HepG2 (cell line): Measurements from ENCODE around the gene MDFI. TPM values are rescaled to one million over a fixed set of nuclear protein-coding genes. Genes with fewer than 3 reads are reported as not detected.
A peak's percentile ranks its signal among the peaks of the same experiment; 100 is the strongest.

Experiments used
- ELF1 ChIP-seq: sonication (generic); formaldehyde crosslinking; IDR thresholded peaks from 2 replicates; pipeline ENCODE4 v1.4.0; 2020; ENCODE audit warnings: missing genetic modification reagents
- ERF ChIP-seq: IDR thresholded peaks from 2 replicates; pipeline ENCODE4 v1.6.1; 2018; ENCODE audit warnings: missing biosample characterization, missing genetic modification reagents
- HNF1A ChIP-seq, 2 experiments: sonication (generic) in 1 of 2; formaldehyde crosslinking in 1 of 2; IDR thresholded peaks; 2 replicates each; pipeline versions ENCODE4 v1.4.0 to v1.6.1; 2016 to 2020; ENCODE audit warnings: borderline replicate concordance in 1 of 2, low read depth in 1 of 2, mild to moderate bottlenecking in 1 of 2, missing genetic modification reagents in 1 of 2
- HNRNPK ChIP-seq: fragments of 200-400 bp; formaldehyde crosslinking; IDR thresholded peaks from 2 replicates; pipeline ENCODE4 v1.6.1; 2018; ENCODE audit warnings: low read length, low read depth, moderate library complexity, mild to moderate bottlenecking; ENCODE audit not compliant: poor library complexity, severe bottlenecking
- HNRNPL ChIP-seq: fragments of 200-400 bp; formaldehyde crosslinking; IDR thresholded peaks from 2 replicates; pipeline ENCODE4 v1.6.1; 2017; ENCODE audit warnings: mild to moderate bottlenecking, low read depth, low read length
- PRDM10 ChIP-seq: sonication (generic); formaldehyde crosslinking; IDR thresholded peaks from 2 replicates; pipeline ENCODE4 v1.4.0; 2020; ENCODE audit warnings: low read depth, missing genetic modification reagents
- RCOR2 ChIP-seq: IDR thresholded peaks from 2 replicates; pipeline ENCODE4 v1.6.1; 2016; ENCODE audit warnings: missing biosample characterization, missing genetic modification reagents
- THAP9 ChIP-seq: sonication (generic); formaldehyde crosslinking; IDR thresholded peaks from 2 replicates; pipeline ENCODE4; 2020; ENCODE audit warnings: missing genetic modification reagents, mild to moderate bottlenecking, borderline replicate concordance
- ZBTB3 ChIP-seq: sonication (generic); formaldehyde crosslinking; IDR thresholded peaks from 2 replicates; pipeline ENCODE4 v1.4.0; 2020; ENCODE audit warnings: low read depth, mild to moderate bottlenecking, moderate library complexity, missing genetic modification reagents, borderline replicate concordance
- ZNF431 ChIP-seq: sonication (generic); formaldehyde crosslinking; IDR thresholded peaks from 2 replicates; pipeline ENCODE4 v1.9.0; 2022; ENCODE audit warnings: missing genetic modification reagents, low read depth, mild to moderate bottlenecking, borderline replicate concordance
- polyA plus RNA-seq, 8 experiments: library from polyadenylated mRNA; depleted of rRNA in 3 of 8; stranded (reverse) in 7 of 8; unstranded in 1 of 8; fragments of >200 nt; fragmentation: Illumina TruSeq in 4 of 8; extraction: Trizol in 4 of 8; gene quantifications; 2 replicates each; pipeline versions ENCODE4 v1.2.1 to v1.2.3, GENCODE V29; 2011 to 2016; ENCODE audit warnings: low read depth in 4 of 8, missing spikeins in 1 of 8, mixed read lengths in 1 of 8; ENCODE audit not compliant: insufficient read depth in 1 of 8
- total RNA-seq, 5 experiments: library from RNA; depleted of rRNA; stranded (reverse); fragments of >200 nt; fragmentation: Illumina TruSeq; extraction: Trizol; gene quantifications; 2 replicates each; pipeline ENCODE4 v1.2.3, GENCODE V29; 2016; ENCODE audit warnings: low read depth in 1 of 5

The MDFI gene
- total and polyA plus RNA-seq, 2 of the 13 experiments (the other 11 are each of a cell fraction or from before 2014, with no cell fraction given): 0.28 TPM; not detected in 1

GRCh38 chr6:41602864-41603608, 35.2 kb upstream of the MDFI start (continued):
- TF ChIP-seq ZBTB3 (CRISPR knock-in tag) (0 out of 2 replicates have a peak, but pooled peaks have one; percentile 28), ELF1 (CRISPR knock-in tag) (peak; percentile 39; the same call in 1 of the 2 replicates), HNF1A (IDR thresholded peaks at IDR 0.05; ENCODE audit: low read depth) (no peak), HNF1A (CRISPR knock-in tag; IDR thresholded peaks at IDR 0.05; ENCODE audit: borderline replicate concordance) (0 out of 2 replicates have a peak, but pooled peaks have one; percentile 41), ZNF431 (CRISPR knock-in tag) (no peak), HNRNPK (no peak), THAP9 (0 out of 2 replicates have a peak, but pooled peaks have one; percentile 36), RCOR2 (CRISPR knock-in tag) (peak; percentile 30; the same call in 1 of the 2 replicates), ERF (peak; percentile 55; the same call in 1 of the 2 replicates), PRDM10 (CRISPR knock-in tag) (0 out of 2 replicates have a peak, but pooled peaks have one; percentile 52), HNRNPL (0 out of 2 replicates have a peak, but pooled peaks have one; percentile 43)
